HK-2 (cell line): ENCODE results near the gene PRKCZ.

ENCODE experiments used
- DNase-seq: peaks from one replicate; pipeline ENCODE4 v3.0.0-alpha.2; 2018; ENCODE audit not compliant: unreplicated experiment

The PRKCZ gene

DNA sequence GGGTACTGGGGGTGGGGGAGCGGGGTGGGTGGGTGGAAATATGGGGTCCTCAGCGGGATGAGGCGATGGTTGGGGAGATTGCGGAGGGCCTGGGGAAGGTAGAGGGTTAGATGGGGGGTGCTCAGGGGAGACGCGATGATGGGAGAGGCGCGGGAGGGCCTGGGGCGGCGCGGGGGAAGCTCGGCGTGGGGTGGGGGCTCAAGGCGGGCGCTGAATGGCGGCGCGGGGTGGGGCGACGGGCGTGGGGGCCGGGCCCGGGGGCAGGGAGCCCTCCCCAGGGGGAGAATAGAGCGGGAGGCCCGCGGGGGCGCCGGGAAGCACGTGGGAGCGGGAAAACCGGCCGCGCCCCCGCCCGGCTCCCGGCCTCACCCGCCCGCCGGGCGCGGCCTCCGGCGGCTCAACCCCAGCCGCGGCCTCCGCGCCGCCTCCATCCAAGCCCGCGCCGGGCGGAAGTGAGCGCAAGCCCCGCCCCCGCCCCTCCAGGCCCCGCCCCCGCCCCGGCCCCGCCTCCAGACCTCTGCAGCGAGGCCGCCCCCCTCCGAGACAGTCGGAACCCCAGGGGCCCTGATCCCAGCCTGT lies 144.2 kb downstream of the PRKCZ start, which contains the start of gene FAAP20:
Gene FAAP20, minus strand, starts transcription at position 454 of the 579 bp plus-strand sequence. Its CDS starts 23 bp downstream, at position 431.
- DNase-seq, result peak; percentile 91

- peak; percentile 92 for DNase-seq
Measured at GRCh38 chr1:2194898-2195673, 144.9 kb downstream of the PRKCZ start.

- no peak for DNase-seq
Measured at GRCh38 chr1:2195785-2196184, 145.6 kb downstream of the PRKCZ start.

DNA sequence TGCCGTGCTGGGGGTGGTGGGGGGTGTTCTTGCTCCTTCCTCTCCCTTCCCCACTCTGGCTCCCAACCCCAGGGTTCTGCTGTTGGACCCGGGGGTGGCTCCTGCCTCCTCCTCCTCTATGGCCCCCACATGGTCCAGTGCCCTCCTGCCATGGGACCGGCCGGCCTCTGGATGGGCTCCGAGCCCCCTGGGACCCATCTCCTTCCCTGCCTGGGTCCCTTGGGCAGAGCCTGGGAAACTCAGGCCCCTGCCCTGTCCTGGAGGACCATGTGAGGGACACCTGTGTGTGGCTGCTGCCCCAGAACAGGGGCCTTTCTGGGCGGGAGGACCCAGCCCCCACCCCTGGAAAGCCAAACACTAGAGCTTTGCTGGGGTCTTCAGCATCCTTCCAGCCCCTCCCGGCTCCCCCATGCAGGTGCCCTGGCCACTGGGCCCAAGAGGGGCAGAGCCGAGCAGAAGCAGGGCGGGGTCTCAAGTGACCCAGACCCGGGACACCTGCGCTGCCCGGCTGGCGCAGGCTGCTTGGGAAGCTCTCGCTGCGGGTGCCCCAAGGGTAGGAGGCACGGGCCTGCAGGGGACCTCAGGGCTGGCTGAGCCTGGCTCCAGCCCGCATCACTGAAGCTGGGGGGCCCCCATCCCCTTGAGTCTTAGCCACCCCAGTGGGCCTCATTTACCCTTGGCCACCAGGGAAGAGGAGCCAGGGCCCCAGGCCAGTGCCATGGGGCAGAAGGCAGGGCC lies 146.9 kb downstream of the PRKCZ start:
- DNase-seq, result no peak

- no peak for DNase-seq
Measured at GRCh38 chr1:2197707-2198165, 147.5 kb downstream of the PRKCZ start.

DNA sequence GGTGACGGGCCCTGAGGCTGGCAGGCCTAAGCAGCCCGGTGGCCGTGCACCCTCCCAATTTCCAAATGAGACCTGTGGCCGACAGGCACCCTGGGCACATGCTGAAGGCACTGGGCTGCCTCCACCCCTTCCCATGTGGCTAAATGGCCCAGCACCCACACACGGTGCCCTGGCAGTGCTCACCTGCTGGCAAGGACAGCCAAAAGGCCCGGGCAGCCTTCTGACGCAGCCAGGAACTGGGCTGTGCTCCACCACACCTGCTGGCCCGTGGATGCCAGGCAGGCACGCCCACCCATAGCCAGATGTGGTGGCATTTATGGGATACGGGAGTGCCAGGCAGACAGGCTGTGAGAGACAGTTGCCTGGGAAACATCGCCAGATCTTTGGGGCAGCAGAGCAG lies 148.4 kb downstream of the PRKCZ start:
- no peak for DNase-seq

DNA sequence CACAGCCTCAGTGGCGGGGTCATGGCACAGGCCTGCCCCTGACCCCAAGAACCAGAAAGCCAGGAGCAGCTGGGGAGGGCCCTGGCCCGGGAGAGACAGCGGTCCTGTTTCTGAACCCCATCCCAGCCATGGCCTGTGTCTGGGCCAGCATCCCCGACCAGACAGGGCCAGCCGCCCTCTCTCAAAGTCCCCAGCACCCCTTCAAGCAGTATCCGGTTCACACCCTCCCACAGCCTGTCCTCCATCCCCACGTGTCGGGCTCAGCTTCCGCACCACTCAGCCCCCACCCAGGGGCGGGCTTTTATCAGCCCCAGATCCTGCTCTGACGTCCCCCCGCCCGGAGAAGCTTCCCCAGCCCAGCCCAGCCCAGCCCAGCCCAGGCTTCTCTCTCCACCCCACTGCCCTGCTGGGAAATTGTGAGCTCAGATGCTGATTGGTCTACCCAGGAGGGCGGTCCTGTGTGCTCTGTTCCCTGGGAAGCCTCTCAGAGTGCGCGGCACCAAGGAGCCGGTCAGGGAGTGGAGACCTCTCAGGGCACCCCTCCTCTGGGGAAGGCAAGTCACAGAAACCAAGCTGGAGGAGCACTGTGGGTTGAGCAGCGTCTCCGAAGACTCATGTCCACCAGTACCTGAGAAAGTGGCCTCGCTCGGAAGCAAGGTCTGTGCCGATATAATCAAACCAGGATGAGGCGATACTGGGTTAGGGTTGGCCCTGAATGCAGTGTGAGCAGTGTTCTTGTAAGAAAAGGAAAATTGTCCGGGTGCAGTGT lies 149.0 kb downstream of the PRKCZ start:
- peak; percentile 89 for DNase-seq

DNA sequence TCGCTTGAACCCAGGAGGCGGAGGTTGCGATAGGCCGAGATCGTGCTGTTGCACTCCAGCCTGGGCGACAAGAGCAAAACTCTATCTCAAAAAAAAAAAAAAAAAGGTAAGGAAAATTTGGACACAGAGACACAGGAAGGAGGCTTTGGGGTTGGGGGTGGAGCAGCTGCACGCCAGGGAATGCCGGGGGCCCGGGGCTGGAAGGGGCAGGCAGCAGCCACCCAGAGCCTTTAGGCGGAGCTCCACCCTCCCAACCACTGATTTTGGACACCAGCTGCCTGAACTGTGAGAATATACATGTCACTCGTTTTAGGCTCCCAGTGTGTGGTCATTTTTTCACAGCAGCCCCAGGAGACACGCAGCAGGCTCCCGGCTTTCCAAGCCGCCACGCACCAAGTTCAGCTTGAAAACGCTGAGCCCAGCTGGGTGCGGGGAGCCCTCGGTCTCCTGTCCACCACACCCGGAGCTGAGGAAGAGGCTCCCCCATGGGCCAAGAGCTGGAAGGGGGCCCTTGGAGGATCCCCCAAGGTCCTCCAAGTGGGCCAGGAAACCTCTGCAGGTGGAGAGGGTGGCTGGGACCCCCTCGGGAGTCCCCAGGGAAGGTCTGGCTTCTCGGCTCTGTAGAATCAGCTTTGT lies 150.2 kb downstream of the PRKCZ start:
- no peak for DNase-seq

DNA sequence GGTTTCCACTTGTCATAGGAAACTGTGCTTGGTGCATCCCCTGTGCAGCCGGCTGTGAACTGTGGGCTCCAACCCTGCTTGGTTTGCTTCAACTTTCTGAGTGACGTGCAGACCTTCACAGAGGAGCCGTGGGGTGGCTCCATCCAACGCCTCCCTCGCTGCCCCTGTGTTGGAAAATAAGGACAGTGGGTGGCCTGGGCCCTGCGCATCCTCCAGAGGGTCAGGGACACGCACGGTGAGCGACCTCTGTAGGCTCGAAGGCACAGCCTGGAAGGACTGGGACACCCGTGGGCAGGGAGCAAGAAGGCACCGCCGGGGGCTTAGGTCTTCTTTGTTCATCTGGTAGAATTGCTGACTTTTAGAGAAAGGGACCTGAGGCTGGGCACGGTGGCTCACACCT lies 150.9 kb downstream of the PRKCZ start:
- no peak for DNase-seq

GRCh38 chr1:2202008-2202575 lies 151.9 kb downstream of the PRKCZ start:
- no peak for DNase-seq

DNA sequence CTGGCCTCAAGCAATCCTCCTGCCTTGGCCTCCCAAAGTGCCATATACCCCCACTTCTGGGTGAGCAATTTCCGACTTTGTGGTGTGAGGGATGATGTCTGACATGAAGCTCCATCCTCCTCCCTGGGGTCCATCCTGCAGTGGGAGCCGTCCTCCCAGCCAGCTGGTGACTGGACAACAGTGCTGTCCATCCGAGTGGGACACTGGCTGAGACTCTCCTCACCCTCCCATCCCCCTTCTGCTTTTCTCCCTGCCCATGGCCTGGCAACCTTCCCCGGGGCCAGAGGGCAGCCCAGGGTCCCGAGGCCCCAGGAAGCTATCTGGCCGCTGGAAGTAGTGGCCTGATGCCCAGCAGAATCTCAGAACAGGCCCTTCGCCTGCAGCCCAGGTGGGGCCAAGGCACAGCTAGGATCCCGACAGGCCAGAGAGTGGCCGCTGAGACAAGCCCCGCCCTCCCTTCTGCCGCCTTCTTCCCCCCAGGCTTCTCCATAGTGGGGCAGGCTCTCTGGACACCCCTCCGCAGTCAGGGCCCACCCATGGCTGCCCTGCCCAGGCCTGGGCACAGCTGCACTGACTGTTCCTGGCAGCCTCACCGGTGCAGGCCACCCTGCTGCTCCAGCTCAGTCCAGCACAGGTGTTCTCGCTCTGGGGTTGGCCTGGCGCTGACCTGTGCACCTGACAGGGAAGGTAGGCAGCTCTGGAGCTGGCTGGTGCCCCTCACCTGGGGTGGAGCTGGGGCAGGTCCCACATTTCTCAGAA lies 152.8 kb downstream of the PRKCZ start:
- no peak for DNase-seq

DNA sequence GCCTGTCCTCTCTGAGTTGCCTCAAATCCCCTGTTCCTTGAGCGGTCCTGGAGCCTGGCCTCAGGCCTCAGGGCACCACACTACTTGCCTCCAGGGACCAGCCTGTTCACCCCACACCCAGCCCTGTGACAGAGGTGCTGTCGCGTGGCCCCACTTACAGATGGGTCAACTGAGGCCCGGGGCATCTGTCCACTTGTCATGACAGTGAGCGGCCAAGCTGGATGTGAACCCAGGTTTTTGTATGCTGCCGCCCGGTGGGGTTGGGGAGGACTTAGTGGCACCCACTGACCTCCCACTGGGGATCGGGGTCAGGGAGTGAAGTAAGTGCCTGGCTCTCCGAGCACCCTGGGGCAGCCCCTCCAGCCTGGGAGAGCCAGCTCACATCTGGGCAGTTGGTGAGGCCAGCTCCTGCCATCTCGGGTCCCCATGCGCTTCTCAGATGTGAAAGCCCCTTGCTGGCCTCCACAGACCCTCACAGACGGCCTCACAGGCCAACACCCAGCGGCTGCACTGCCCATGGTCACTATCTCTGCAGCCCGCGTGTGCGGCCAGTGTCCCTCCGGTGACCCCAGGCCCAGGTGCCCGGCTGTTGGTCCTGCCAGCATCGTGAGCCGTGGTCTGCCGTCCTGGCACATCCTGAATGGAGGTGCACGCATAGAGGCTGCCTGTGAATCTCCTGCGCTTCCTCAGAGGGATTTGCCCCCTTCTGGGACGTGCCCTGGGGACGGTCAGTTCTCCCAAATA lies 153.6 kb downstream of the PRKCZ start:
- no peak for DNase-seq

GRCh38 chr1:2204415-2205190 lies 154.4 kb downstream of the PRKCZ start:
- no peak for DNase-seq

DNA sequence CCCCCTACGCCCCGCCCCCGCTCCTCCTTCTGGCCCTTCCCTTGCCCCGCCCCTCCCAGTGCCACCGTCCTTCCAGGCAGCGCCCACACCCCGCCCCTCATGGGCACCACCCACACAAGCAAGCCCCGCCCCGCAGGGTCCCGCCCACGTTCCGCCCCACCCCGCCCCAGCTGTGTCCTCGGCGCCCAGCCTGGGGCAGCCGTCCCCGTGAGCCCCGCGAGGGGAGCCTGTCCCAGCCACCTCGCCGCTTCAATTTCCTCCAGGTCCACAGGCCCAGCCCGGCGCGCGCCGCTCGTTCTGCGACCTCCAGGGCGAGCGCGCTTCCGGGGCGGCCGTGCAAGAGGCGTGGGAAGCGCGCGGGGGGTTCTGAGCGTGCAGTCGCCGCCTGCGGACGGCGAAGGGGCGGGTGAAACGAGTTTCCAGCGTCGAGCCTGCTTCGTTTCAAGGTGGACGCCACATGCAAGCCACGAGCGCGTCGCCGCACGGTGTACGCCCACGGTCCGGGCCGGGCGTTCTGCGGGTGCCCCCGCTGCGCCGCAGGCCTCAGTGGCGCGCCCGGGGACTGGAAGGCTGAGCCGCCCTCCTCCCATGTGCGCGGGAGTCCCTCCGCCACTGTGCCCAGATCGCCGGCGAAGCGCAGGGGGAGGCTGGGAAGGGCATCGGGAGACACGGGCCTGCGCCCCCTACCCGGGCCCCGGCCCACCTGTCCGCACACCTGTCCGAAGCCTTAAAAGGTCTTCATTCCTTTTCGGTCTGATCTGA lies 155.2 kb downstream of the PRKCZ start:
- peak; percentile 89 for DNase-seq

- DNase-seq, result peak; percentile 58
Measured at GRCh38 chr1:2206813-2207487, 156.7 kb downstream of the PRKCZ start.

GRCh38 chr1:2208309-2209239 lies 158.4 kb downstream of the PRKCZ start:
- DNase-seq, result peak; percentile 83
